ENCODE results near the gene PPP1R14C. TPM values are rescaled to one million over a fixed set of nuclear protein-coding genes. Genes with fewer than 3 reads are reported as not detected.

The PPP1R14C gene
- polyA plus RNA-seq, 3 donors, result 0.11 TPM; not detected in 2

DNA sequence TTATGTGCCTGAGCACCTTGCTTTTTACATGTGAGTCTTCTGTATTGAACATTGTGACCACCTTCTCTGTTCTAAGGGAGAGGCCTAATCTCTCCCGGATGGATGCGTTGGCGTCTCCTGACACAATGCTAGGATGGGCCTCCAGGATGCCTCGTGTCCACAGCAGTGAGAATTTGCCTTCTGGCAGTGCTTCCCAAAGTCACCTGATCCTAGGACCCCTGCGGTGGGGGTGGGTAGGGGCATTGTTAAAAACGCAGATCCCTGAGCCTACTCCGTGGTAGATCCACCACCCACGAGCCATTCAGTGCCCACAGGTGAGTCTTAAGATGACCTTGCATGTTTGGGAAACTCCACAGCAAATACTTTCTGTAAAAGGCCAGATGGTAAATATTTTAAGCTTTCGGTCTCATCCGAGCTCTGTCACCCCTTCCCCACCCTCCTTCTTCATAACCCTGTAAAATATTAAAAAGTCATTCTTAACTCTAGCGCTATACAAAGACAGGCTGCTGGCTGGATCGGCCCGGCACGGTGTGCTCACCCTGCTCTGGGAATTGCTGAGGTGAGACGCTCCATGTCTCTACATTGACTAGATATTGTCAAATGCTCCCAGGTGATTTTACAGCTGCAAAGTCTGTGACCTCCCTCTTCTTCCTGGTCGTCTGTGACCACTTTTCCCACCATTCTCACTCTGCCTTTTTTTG lies 119.3 kb downstream of the PPP1R14C start:
- no peaks in the 10 kb centered on the region for H3K4me1 Mint-ChIP-seq
- Histone ChIP-seq H3K27ac (ENCODE audit: low read depth in 1 of 2, low read length in 2 of 2) (no peak overlapping the region), H4K20me1 (ENCODE audit: insufficient read depth, low read length) (no peaks in the 10 kb centered on the region), H3K9ac (ENCODE audit: insufficient read depth, low read length, poor library complexity, severe bottlenecking) (no peak overlapping the region), H3K36me3 (replicated peaks in 1 of 2; ENCODE audit: control insufficient read depth in 1 of 2, insufficient read depth in 2 of 2, low read length in 2 of 2) (no peaks in the 10 kb centered on the region), H3K9me3 (replicated peaks in 1 of 2; ENCODE audit: control insufficient read depth in 1 of 2, insufficient read depth in 1 of 2, low read length in 2 of 2) (no peaks in the 10 kb centered on the region), H3K4me1 (ENCODE audit: control insufficient read depth in 1 of 2, insufficient read depth in 2 of 2, low read length in 2 of 2) (no peaks in the 10 kb centered on the region), H2AFZ (ENCODE audit: insufficient read depth, low read depth, low read length, poor library complexity, severe bottlenecking) (no peak overlapping the region), H3K79me2 (ENCODE audit: insufficient read depth, low read length) (no peaks in the 10 kb centered on the region), H3K4me2 (replicated peaks; ENCODE audit: extremely low read depth, low read length, poor library complexity, severe bottlenecking) (no peak overlapping the region), H3K27me3 (ENCODE audit: control insufficient read depth in 2 of 2, insufficient read depth in 2 of 2, low read length in 2 of 2) (peaks cover 7 to 26% of the 10 kb centered on the region in 2 donors), H3K4me3 (replicated peaks in 1 of 3; ENCODE audit: low read depth in 2 of 3, low read length in 3 of 3) (no peak overlapping the region)
- peaks cover 19 to 40% (median 30%) of the 10 kb centered on the region in 3 donors for H3K27me3 Mint-ChIP-seq (ENCODE audit: low read depth in 3 of 3)
- no peak for DNase-seq
- intact Hi-C loops (cut with micrococcal nuclease), result no loop called here
- 86% methylated on average over 9 of the region's 16 CpGs for WGBS (ENCODE audit: insufficient coverage)
- TF ChIP-seq, protein P1, sequence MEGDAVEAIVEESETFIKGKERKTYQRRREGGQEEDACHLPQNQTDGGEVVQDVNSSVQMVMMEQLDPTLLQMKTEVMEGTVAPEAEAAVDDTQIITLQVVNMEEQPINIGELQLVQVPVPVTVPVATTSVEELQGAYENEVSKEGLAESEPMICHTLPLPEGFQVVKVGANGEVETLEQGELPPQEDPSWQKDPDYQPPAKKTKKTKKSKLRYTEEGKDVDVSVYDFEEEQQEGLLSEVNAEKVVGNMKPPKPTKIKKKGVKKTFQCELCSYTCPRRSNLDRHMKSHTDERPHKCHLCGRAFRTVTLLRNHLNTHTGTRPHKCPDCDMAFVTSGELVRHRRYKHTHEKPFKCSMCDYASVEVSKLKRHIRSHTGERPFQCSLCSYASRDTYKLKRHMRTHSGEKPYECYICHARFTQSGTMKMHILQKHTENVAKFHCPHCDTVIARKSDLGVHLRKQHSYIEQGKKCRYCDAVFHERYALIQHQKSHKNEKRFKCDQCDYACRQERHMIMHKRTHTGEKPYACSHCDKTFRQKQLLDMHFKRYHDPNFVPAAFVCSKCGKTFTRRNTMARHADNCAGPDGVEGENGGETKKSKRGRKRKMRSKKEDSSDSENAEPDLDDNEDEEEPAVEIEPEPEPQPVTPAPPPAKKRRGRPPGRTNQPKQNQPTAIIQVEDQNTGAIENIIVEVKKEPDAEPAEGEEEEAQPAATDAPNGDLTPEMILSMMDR (IDR thresholded peaks at IDR 0.05), result no peak
- no peak overlapping the region for H3K27ac Mint-ChIP-seq
- H3K36me3 Mint-ChIP-seq, result no peaks in the 10 kb centered on the region
- peaks cover 0 to 1% (median 0%) of the 10 kb centered on the region in 7 donors for H3K9me3 Mint-ChIP-seq
- no peak overlapping the region for H3K4me3 Mint-ChIP-seq

DNA sequence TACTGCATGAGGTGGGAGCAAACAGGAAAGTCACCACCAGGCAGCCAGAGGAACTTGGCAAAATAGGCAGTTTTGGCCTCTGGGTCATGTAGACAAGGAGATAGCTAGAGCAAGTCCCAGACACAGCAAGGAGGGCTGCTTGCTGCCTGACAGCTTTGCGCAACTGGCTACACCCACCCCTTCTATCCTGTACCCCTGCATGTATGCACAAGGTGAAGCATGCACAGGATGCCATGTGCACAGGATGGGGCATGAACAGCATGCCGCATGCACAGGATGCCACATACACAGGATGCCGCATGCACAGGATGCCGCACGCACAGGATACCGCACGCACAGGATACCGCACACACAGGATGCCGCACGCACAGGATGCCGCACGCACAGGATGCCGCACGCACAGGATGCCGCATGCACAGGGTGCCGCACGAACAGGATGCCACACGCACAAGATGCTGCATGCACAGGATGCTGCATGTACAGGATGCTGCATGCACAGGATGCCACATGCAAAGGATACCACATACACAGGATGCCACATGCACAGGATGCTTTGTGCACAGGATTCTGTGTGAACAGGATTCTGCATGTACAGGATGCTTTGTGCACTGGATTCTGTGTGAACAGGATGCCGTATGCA lies 121.0 kb downstream of the PPP1R14C start:
- no peak overlapping the region for H3K4me3 Mint-ChIP-seq
- H3K4me3 ChIP-seq (replicated peaks in 1 of 3; ENCODE audit: low read depth in 2 of 3, low read length in 3 of 3), result no peak overlapping the region
- H3K9me3 ChIP-seq (replicated peaks in 1 of 2; ENCODE audit: control insufficient read depth in 1 of 2, insufficient read depth in 1 of 2, low read length in 2 of 2), result no peaks in the 10 kb centered on the region
- no peak overlapping the region for H2AFZ ChIP-seq (ENCODE audit: insufficient read depth, low read depth, low read length, poor library complexity, severe bottlenecking)
- no peak overlapping the region for H3K27ac ChIP-seq (ENCODE audit: low read depth in 1 of 2, low read length in 2 of 2)
- DNase-seq, result no peak
- no peaks in the 10 kb centered on the region for H3K36me3 ChIP-seq (replicated peaks in 1 of 2; ENCODE audit: control insufficient read depth in 1 of 2, insufficient read depth in 2 of 2, low read length in 2 of 2)
- peaks cover 7 to 26% of the 10 kb centered on the region in 2 donors for H3K27me3 ChIP-seq (ENCODE audit: control insufficient read depth in 2 of 2, insufficient read depth in 2 of 2, low read length in 2 of 2)
- H3K4me1 ChIP-seq (ENCODE audit: control insufficient read depth in 1 of 2, insufficient read depth in 2 of 2, low read length in 2 of 2), result no peaks in the 10 kb centered on the region
- no peaks in the 10 kb centered on the region for H4K20me1 ChIP-seq (ENCODE audit: insufficient read depth, low read length)
- H3K36me3 Mint-ChIP-seq, result no peaks in the 10 kb centered on the region
- WGBS (ENCODE audit: insufficient coverage), result 80% methylated on average over 19 of the region's 19 CpGs
- H3K4me1 Mint-ChIP-seq, result no peaks in the 10 kb centered on the region
- H3K27me3 Mint-ChIP-seq (ENCODE audit: low read depth in 3 of 3), result peaks cover 15 to 34% (median 28%) of the 10 kb centered on the region in 3 donors
- TF ChIP-seq, protein P1 (IDR thresholded peaks at IDR 0.05), result no peak
- no peaks in the 10 kb centered on the region for H3K79me2 ChIP-seq (ENCODE audit: insufficient read depth, low read length)
- H3K27ac Mint-ChIP-seq, result no peak overlapping the region
- peaks cover 0 to 2% (median 0%) of the 10 kb centered on the region in 7 donors for H3K9me3 Mint-ChIP-seq
- no peak overlapping the region for H3K9ac ChIP-seq (ENCODE audit: insufficient read depth, low read length, poor library complexity, severe bottlenecking)
- intact Hi-C loops (cut with micrococcal nuclease), result no loop called here
- H3K4me2 ChIP-seq (replicated peaks; ENCODE audit: extremely low read depth, low read length, poor library complexity, severe bottlenecking), result no peak overlapping the region
